OCI-M1 (cell line): Measurements from ENCODE around the gene NPDC1.
"Not testable (repeated sequence)": the region's sequence is repeated elsewhere in the genome, so short reads cannot be mapped to it uniquely, and the experiment has no call there.

Experiments used
- DNase-seq: peaks from one replicate; lab custom pipeline; 2025; lab: John Stamatoyannopoulos, UW

Gene NPDC1

GRCh38 chr9:137011907-137012675, 33.9 kb downstream of the NPDC1 start:
- DNase-seq = no peak

- no peak for DNase-seq
Observed at GRCh38 chr9:137011156-137011555, 34.8 kb downstream of the NPDC1 start.

- DNase-seq = no peak
Observed at GRCh38 chr9:137009938-137010732, 35.8 kb downstream of the NPDC1 start.

- DNase-seq = no peak
Observed at GRCh38 chr9:137009217-137009616, 36.8 kb downstream of the NPDC1 start.

GRCh38 chr9:137008312-137008711, 37.7 kb downstream of the NPDC1 start:
- no peak for DNase-seq

- no peak for DNase-seq
Observed at GRCh38 chr9:137007816-137008270, 38.1 kb downstream of the NPDC1 start.

GRCh38 chr9:137007108-137007815, 38.7 kb downstream of the NPDC1 start:
- no peak for DNase-seq

- DNase-seq = no peak
Observed at GRCh38 chr9:137006116-137007003, 39.6 kb downstream of the NPDC1 start.

- DNase-seq = not testable (repeated sequence)
Observed at GRCh38 chr9:137004285-137004684, 41.7 kb downstream of the NPDC1 start.

GRCh38 chr9:137002646-137003041, 43.3 kb downstream of the NPDC1 start:
- no peak for DNase-seq

- DNase-seq = no peak
Observed at GRCh38 chr9:137001857-137002645, 43.9 kb downstream of the NPDC1 start.

- DNase-seq = peak; percentile 32
Observed at GRCh38 chr9:137000177-137000930, 45.6 kb downstream of the NPDC1 start.

- DNase-seq = no peak
Observed at GRCh38 chr9:136997830-136998234, 48.1 kb downstream of the NPDC1 start.

- DNase-seq = no peak
Observed at GRCh38 chr9:136997371-136997770, 48.6 kb downstream of the NPDC1 start.

GRCh38 chr9:136996361-136997292, 49.4 kb downstream of the NPDC1 start, which contains the start of gene CLIC3:
TSS of gene CLIC3 (minus strand) at chr9:136996568. CDS start at chr9:136996543, 25 bp downstream.
- no peak for DNase-seq

- no peak for DNase-seq
Observed at GRCh38 chr9:136995772-136996311, 50.1 kb downstream of the NPDC1 start.

GRCh38 chr9:136995362-136995761, 50.6 kb downstream of the NPDC1 start:
- DNase-seq = no peak

GRCh38 chr9:136994888-136995230, 51.1 kb downstream of the NPDC1 start:
- DNase-seq = no peak
